CD4-positive, CD25-positive, alpha-beta regulatory T cell (primary cell): ENCODE data around the gene CDKAL1. TPM values are rescaled to one million over a fixed set of nuclear protein-coding genes. Genes with fewer than 3 reads are reported as not detected.

Source experiments
- ATAC-seq, 2 donors: fragments of 150-1000 bp; cut with Tn5 transposase; one replicate each; pipeline ENCODE4 v1.10.0; 2021; ENCODE audit warnings: low read depth in 2 of 2, moderate number of reproducible peaks in 2 of 2, moderate library complexity in 1 of 2
- DNase-seq, 3 donors: peaks; one replicate each; pipeline versions ENCODE4 v3.0.0 to v3.0.0-alpha.2; 2012 to 2022; ENCODE audit warnings: mixed read lengths in 1 of 3
- H3K27ac ChIP-seq: one replicate; pipeline ENCODE4 v1.7.0; 2013; ENCODE audit warnings: mild to moderate bottlenecking, low read length; ENCODE audit not compliant: insufficient read depth, poor library complexity, severe bottlenecking
- H3K27me3 ChIP-seq: one replicate; pipeline ENCODE4 v1.7.0; 2013; ENCODE audit warnings: low read length; ENCODE audit not compliant: control insufficient read depth, insufficient read depth
- H3K36me3 ChIP-seq: one replicate; pipeline ENCODE4 v1.7.0; 2013; ENCODE audit warnings: mild to moderate bottlenecking, low read length, moderate library complexity; ENCODE audit not compliant: control insufficient read depth, insufficient read depth
- H3K4me1 ChIP-seq: 2 replicates; pipeline ENCODE4 v1.7.0; 2013; ENCODE audit warnings: mild to moderate bottlenecking, low read length; ENCODE audit not compliant: insufficient read depth, control insufficient read depth, poor library complexity, severe bottlenecking
- H3K4me3 ChIP-seq: one replicate; pipeline ENCODE4 v1.7.0; 2013; ENCODE audit warnings: low read depth, mild to moderate bottlenecking, low read length, moderate library complexity
- H3K9me3 ChIP-seq, 2 experiments: 1 replicate in 1 of 2; 2 replicates in 1 of 2; pipeline ENCODE4 v1.7.0; 2013; ENCODE audit warnings: low read length in 2 of 2, mild to moderate bottlenecking in 1 of 2, moderate library complexity in 1 of 2; ENCODE audit not compliant: control insufficient read depth in 2 of 2
- H3K27ac Mint-ChIP-seq, 3 donors: one replicate each; pipeline ENCODE4 v1.8.0; 2020 to 2022; ENCODE audit warnings: mild to moderate bottlenecking in 3 of 3, mixed read lengths in 3 of 3, moderate library complexity in 2 of 3
- H3K27me3 Mint-ChIP-seq: one replicate; pipeline ENCODE4 v1.8.0; 2022; ENCODE audit warnings: mild to moderate bottlenecking, mixed read lengths
- H3K36me3 Mint-ChIP-seq: one replicate; pipeline ENCODE4 v1.8.0; 2020; ENCODE audit warnings: mixed read lengths
- H3K4me1 Mint-ChIP-seq, 4 donors: one replicate each; pipeline ENCODE4 v1.8.0; 2020 to 2022; ENCODE audit warnings: mixed read lengths in 4 of 4, mild to moderate bottlenecking in 1 of 4
- H3K4me3 Mint-ChIP-seq, 4 donors: one replicate each; pipeline ENCODE4 v1.8.0; 2020 to 2022; ENCODE audit warnings: mild to moderate bottlenecking in 4 of 4, mixed read lengths in 4 of 4, moderate library complexity in 3 of 4
- H3K9me3 Mint-ChIP-seq, 7 donors: one replicate each; pipeline ENCODE4 v1.8.0; 2020 to 2022; ENCODE audit warnings: mixed read lengths in 7 of 7, mild to moderate bottlenecking in 3 of 7, moderate library complexity in 2 of 7
- polyA plus RNA-seq, 4 donors: library from polyadenylated mRNA; unstranded; fragments of 300-500 nt; fragmentation: Illumina TruSeq; gene quantifications; one replicate each; pipeline ENCODE4 v1.2.3, GENCODE V29; 2021
- total RNA-seq: library from RNA; stranded (reverse); gene quantifications from one replicate; pipeline ENCODE4 v1.2.3, GENCODE V29; 2022

CDKAL1 gene
- total and polyA plus RNA-seq, 5 donors from 2014 or later: 26.1 to 39.4 (median 30.4) TPM

GRCh38 chr6:21037453-21037852 is 503.2 kb downstream of the CDKAL1 start:
- DNase-seq (no peak), ATAC-seq (no peak)
- peaks cover 3% of the 10 kb centered on the region for H3K36me3 Mint-ChIP-seq
- peaks cover 0 to 12% (median 3%) of the 10 kb centered on the region in 4 donors for H3K4me1 Mint-ChIP-seq
- Histone ChIP-seq H3K27me3 (no peaks in the 10 kb centered on the region), H3K27ac (no peak overlapping the region), H3K4me3 (no peak overlapping the region), H3K4me1 (no peaks in the 10 kb centered on the region), H3K9me3 (no peaks in the 10 kb centered on the region), H3K36me3 (no peaks in the 10 kb centered on the region)
- no peaks in the 10 kb centered on the region for H3K27me3 Mint-ChIP-seq
- H3K4me3 Mint-ChIP-seq: no peak overlapping the region
- H3K9me3 Mint-ChIP-seq: no peaks in the 10 kb centered on the region
- no peak overlapping the region for H3K27ac Mint-ChIP-seq

GRCh38 chr6:21039926-21040325 is 505.7 kb downstream of the CDKAL1 start:
- H3K9me3 ChIP-seq: no peaks in the 10 kb centered on the region
- H3K9me3 Mint-ChIP-seq: no peaks in the 10 kb centered on the region

GRCh38 chr6:21045135-21045700 is 511.0 kb downstream of the CDKAL1 start:
- Histone ChIP-seq H3K9me3 (no peaks in the 10 kb centered on the region), H3K27me3 (no peaks in the 10 kb centered on the region), H3K36me3 (no peaks in the 10 kb centered on the region), H3K4me3 (no peak overlapping the region), H3K27ac (no peak overlapping the region), H3K4me1 (no peaks in the 10 kb centered on the region)
- Mint-ChIP-seq H3K27ac (no peak overlapping the region), H3K9me3 (no peaks in the 10 kb centered on the region), H3K27me3 (no peaks in the 10 kb centered on the region), H3K4me3 (no peak overlapping the region), H3K4me1 (peaks cover 0 to 11% (median 5%) of the 10 kb centered on the region in 4 donors), H3K36me3 (peaks cover 6% of the 10 kb centered on the region)
- DNase-seq (no peak), ATAC-seq (no peak)

More at GRCh38 chr6:21039926-21040325, 505.7 kb downstream of the CDKAL1 start:
- H3K27ac Mint-ChIP-seq: no peak overlapping the region
- no peak overlapping the region for H3K4me3 Mint-ChIP-seq
- no peak overlapping the region for H3K27ac ChIP-seq
- H3K36me3 Mint-ChIP-seq: peaks cover 4% of the 10 kb centered on the region
- no peak overlapping the region for H3K4me3 ChIP-seq
- H3K27me3 Mint-ChIP-seq: no peaks in the 10 kb centered on the region
- H3K4me1 ChIP-seq: no peaks in the 10 kb centered on the region
- H3K36me3 ChIP-seq: no peaks in the 10 kb centered on the region
- no peaks in the 10 kb centered on the region for H3K27me3 ChIP-seq
- no peak for ATAC-seq
- no peak for DNase-seq
- H3K4me1 Mint-ChIP-seq: peaks cover 0 to 6% (median 4%) of the 10 kb centered on the region in 4 donors

- Mint-ChIP-seq H3K36me3 (peaks cover 12% of the 10 kb centered on the region), H3K4me1 (peaks cover 0 to 13% (median 5%) of the 10 kb centered on the region in 4 donors), H3K9me3 (no peaks in the 10 kb centered on the region)
Observed at GRCh38 chr6:21046276-21046675, 512.0 kb downstream of the CDKAL1 start.

DNA sequence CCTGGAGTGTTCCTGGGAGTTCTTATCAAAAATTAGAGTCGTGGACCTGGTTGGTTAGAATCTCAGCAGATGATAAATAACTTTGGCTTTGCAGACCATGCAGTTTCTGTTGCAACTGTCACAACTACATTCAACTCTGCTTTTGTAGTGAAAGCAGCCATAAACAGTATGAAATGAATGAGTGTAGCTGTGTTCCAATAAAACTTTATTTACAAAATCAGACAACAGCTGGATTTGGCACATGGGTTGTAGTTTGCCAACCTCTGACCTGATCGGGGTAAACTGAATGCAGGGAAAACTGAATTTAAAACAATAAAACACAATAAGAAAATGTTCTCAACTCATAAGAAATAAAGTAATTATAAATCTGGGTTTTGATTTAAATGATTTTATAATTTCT is 513.8 kb downstream of the CDKAL1 start:
- H3K27me3 ChIP-seq: no peaks in the 10 kb centered on the region
- no peaks in the 10 kb centered on the region for H3K9me3 ChIP-seq
- Mint-ChIP-seq H3K9me3 (no peaks in the 10 kb centered on the region), H3K36me3 (peaks cover 14% of the 10 kb centered on the region), H3K27ac (peak overlapping the region in 1 of 3 donors; percentile 10), H3K27me3 (no peaks in the 10 kb centered on the region), H3K4me3 (no peak overlapping the region), H3K4me1 (peaks cover 0 to 14% (median 3%) of the 10 kb centered on the region in 4 donors)
- ATAC-seq: no peak
- no peaks in the 10 kb centered on the region for H3K4me1 ChIP-seq
- no peak for DNase-seq
- H3K4me3 ChIP-seq: no peak overlapping the region
- no peaks in the 10 kb centered on the region for H3K36me3 ChIP-seq
- no peak overlapping the region for H3K27ac ChIP-seq

More at GRCh38 chr6:21046276-21046675, 512.0 kb downstream of the CDKAL1 start:
- H3K4me3 Mint-ChIP-seq: no peak overlapping the region
- ATAC-seq (no peak), DNase-seq (no peak)
- H3K27me3 ChIP-seq: no peaks in the 10 kb centered on the region
- H3K27ac Mint-ChIP-seq: no peak overlapping the region
- H3K9me3 ChIP-seq: no peaks in the 10 kb centered on the region
- H3K36me3 ChIP-seq: no peaks in the 10 kb centered on the region
- no peaks in the 10 kb centered on the region for H3K27me3 Mint-ChIP-seq
- H3K4me1 ChIP-seq: no peaks in the 10 kb centered on the region
- H3K4me3 ChIP-seq: no peak overlapping the region
- H3K27ac ChIP-seq: no peak overlapping the region

- Mint-ChIP-seq H3K36me3 (peaks cover 18% of the 10 kb centered on the region), H3K4me1 (peaks cover 0 to 12% (median 3%) of the 10 kb centered on the region in 4 donors), H3K4me3 (no peak overlapping the region), H3K27ac (no peak overlapping the region), H3K27me3 (no peaks in the 10 kb centered on the region), H3K9me3 (peaks cover 0 to 6% (median 0%) of the 10 kb centered on the region in 7 donors)
- H3K9me3 ChIP-seq: no peaks in the 10 kb centered on the region
- ATAC-seq: no peak
- no peaks in the 10 kb centered on the region for H3K36me3 ChIP-seq
- DNase-seq: no peak
- no peaks in the 10 kb centered on the region for H3K4me1 ChIP-seq
- H3K27me3 ChIP-seq: no peaks in the 10 kb centered on the region
- H3K27ac ChIP-seq: no peak overlapping the region
- no peak overlapping the region for H3K4me3 ChIP-seq
Observed at GRCh38 chr6:21049148-21049547, 514.9 kb downstream of the CDKAL1 start.

DNA sequence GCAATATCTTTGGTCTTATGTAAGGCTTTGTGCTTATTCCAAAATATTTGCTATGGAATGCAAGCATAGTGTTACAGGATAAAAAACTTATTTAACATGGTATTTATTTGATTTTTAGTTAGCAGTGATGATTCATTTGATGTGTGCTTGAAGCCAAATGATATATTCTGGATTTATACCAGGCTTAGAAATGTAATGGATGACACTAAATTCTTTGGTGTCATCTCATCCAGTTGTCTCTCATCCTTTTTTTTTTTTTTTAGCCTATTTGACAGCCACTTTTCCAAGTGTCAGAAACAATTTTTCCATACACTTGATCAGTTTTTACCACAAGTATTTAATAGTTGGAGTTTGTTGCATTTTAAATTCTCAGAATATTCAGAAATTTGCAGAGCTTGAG is 515.3 kb downstream of the CDKAL1 start:
- H3K9me3 Mint-ChIP-seq: peaks cover 0 to 6% (median 0%) of the 10 kb centered on the region in 7 donors

DNA sequence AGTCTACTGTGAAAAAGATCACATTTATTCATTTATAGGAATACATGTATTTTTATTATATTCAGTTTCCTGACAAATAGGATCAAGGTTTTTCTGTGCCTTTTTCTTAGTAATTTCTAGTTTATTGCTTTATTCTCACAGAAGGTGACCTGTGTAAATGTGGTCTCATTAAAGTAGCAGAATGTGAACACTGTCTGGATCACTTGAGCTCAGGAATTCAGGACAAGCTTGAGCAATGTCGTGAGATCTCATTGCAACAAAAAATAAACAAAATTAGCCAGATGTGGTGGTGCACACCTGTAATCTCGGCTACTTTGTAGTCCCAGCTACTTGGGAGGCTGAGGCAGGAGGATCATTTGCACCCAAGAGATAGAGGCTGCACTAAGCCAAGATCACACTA is 516.7 kb downstream of the CDKAL1 start:
- H3K27me3 ChIP-seq: no peaks in the 10 kb centered on the region
- peaks cover 0 to 3% of the 10 kb centered on the region in 2 experiments for H3K9me3 ChIP-seq
- Mint-ChIP-seq H3K27me3 (no peaks in the 10 kb centered on the region), H3K9me3 (peaks cover 0 to 11% (median 0%) of the 10 kb centered on the region in 7 donors), H3K36me3 (peaks cover 24% of the 10 kb centered on the region), H3K4me1 (peaks cover 0 to 12% (median 3%) of the 10 kb centered on the region in 4 donors), H3K27ac (peak overlapping the region in 1 of 3 donors; percentile 31), H3K4me3 (no peak overlapping the region)
- no peak overlapping the region for H3K27ac ChIP-seq
- no peak overlapping the region for H3K4me3 ChIP-seq
- H3K4me1 ChIP-seq: no peaks in the 10 kb centered on the region
- ATAC-seq (no peak), DNase-seq (no peak)
- H3K36me3 ChIP-seq: no peaks in the 10 kb centered on the region

More for the DNA sequence above, 515.3 kb downstream of the CDKAL1 start:
- H3K36me3 ChIP-seq: no peaks in the 10 kb centered on the region
- no peak overlapping the region for H3K4me3 Mint-ChIP-seq
- peaks cover 0 to 12% (median 3%) of the 10 kb centered on the region in 4 donors for H3K4me1 Mint-ChIP-seq
- no peak for ATAC-seq
- H3K9me3 ChIP-seq: no peaks in the 10 kb centered on the region
- peaks cover 18% of the 10 kb centered on the region for H3K36me3 Mint-ChIP-seq
- no peak overlapping the region for H3K27ac Mint-ChIP-seq
- no peak overlapping the region for H3K27ac ChIP-seq
- no peak for DNase-seq
- H3K4me1 ChIP-seq: no peaks in the 10 kb centered on the region
- H3K27me3 ChIP-seq: no peaks in the 10 kb centered on the region
- H3K4me3 ChIP-seq: no peak overlapping the region
- H3K27me3 Mint-ChIP-seq: no peaks in the 10 kb centered on the region
